ENCODE measurements around the gene IL24.

Gene IL24

GRCh38 chr1:206949641-206950040 is 52.4 kb downstream of the IL24 start:
- TF ChIP-seq CTCF (IDR thresholded peaks at IDR 0.05; ENCODE audit: insufficient read depth, low read depth, low read length, missing control alignments), result no peak
- no peak for DNase-seq (ENCODE audit: low read depth)
- no peak overlapping the region for H3K4me3 ChIP-seq (ENCODE audit: low read depth, low read length)

GRCh38 chr1:206951318-206952100 is 54.3 kb downstream of the IL24 start:
- no peak for DNase-seq (ENCODE audit: low read depth)
- H3K4me3 ChIP-seq (ENCODE audit: low read depth, low read length), result no peak overlapping the region
- no peak for TF ChIP-seq CTCF (IDR thresholded peaks at IDR 0.05; ENCODE audit: insufficient read depth, low read depth, low read length, missing control alignments)

GRCh38 chr1:206952171-206952570 is 54.9 kb downstream of the IL24 start:
- H3K4me3 ChIP-seq (ENCODE audit: low read depth, low read length), result no peak overlapping the region
- no peak for TF ChIP-seq CTCF (IDR thresholded peaks at IDR 0.05; ENCODE audit: insufficient read depth, low read depth, low read length, missing control alignments)
- no peak for DNase-seq (ENCODE audit: low read depth)

- no peak for DNase-seq (ENCODE audit: low read depth)
- no peak for TF ChIP-seq CTCF (IDR thresholded peaks at IDR 0.05; ENCODE audit: insufficient read depth, low read depth, low read length, missing control alignments)
- H3K4me3 ChIP-seq (ENCODE audit: low read depth, low read length), result no peak overlapping the region
Observed at GRCh38 chr1:206953126-206953525, 55.9 kb downstream of the IL24 start.

- no peak overlapping the region for H3K4me3 ChIP-seq (ENCODE audit: low read depth, low read length)
- no peak for DNase-seq (ENCODE audit: low read depth)
- TF ChIP-seq CTCF (IDR thresholded peaks at IDR 0.05; ENCODE audit: insufficient read depth, low read depth, low read length, missing control alignments), result no peak
Observed at GRCh38 chr1:206953626-206954025, 56.4 kb downstream of the IL24 start.
